T-helper 2 cell treated with Interferon-gamma antibody and Interleukin-4, amounts not matched to agents 100 ng/mL and 5 ng/mL, for 36 hours (primary cell): Measurements from ENCODE around the gene PTPRCAP. TPM values are rescaled to one million over a fixed set of nuclear protein-coding genes. Genes with fewer than 3 reads are reported as not detected.

ENCODE experiments used
- intact Hi-C: fragments of 100-400 bp; cut with micrococcal nuclease; formaldehyde crosslinking; loops from one replicate; pipeline ENCODE4 v1.15.1; 2023
- total RNA-seq: library from RNA; stranded (reverse); gene quantifications from 2 replicates; pipeline ENCODE4 v1.2.3, GENCODE V29; 2022

Gene PTPRCAP
- total RNA-seq, 1 donor from 2014 or later = 324 TPM

DNA sequence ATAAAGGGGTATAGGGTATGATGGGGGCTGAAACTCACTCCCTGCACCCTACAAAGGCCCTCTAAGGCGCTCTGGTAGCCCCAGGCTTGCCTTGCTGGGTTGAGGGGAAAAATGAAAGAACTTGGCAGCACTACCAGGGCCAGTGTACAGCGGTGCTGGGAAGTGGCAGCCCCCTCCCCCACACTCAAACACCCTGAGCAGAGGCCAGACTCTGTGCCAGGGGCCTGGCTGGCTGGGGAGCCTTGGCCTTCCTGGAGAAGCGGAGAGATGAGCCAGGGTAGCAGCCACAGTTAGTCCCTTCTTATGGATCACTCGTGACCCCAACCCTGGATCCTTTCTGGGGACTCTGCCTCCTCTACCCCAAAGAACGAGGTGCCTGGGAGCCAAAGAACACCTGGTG lies 28.9 kb upstream of the PTPRCAP start:
- intact Hi-C loops = loop anchor here (5.0 kb wide), 1 partner anchor 39 kb away; the partner anchor contains the start of gene RPS6KB2

DNA sequence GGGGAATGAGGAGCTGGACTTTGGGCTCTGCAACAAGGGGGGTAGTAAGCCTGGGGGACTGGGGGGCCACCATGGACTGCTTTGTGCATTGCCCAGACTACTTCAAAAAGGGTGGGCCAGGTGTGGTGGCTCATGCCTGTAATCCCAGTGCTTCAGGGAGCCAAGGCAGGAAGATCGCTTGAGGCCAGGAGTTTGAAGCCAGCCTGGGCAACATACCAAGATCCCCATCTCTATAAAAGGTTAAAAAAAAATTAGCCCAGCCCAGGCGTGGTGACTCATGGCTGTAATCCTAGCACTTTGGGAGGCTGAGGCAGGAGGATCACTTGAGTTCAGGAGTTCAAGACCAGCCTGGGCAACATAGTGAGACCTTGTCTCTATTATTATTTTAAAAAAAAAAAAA lies 28.0 kb upstream of the PTPRCAP start:
- intact Hi-C loops = loop anchor here (5.0 kb wide), 1 partner anchor 38 kb away; the partner anchor contains the start of gene RPS6KB2

GRCh38 chr11:67465189-67465510 lies 27.7 kb upstream of the PTPRCAP start:
- intact Hi-C loops = loop anchor here (5.0 kb wide), 1 partner anchor 38 kb away; the partner anchor contains the start of gene RPS6KB2

- intact Hi-C loops = loop anchor here (1.0 to 5.0 kb wide), 4 partner anchors 21 to 61 kb away; partner anchors contain the start of genes CDK2AP2 and RPS6KB2
Observed at GRCh38 chr11:67464411-67465188, 27.1 kb upstream of the PTPRCAP start.

- intact Hi-C loops = loop anchor here (1.0 kb wide), 3 partner anchors 21 to 61 kb away; partner anchors contain the start of gene CDK2AP2
Observed at GRCh38 chr11:67463680-67464410, 26.4 kb upstream of the PTPRCAP start.

GRCh38 chr11:67463186-67463585 lies 25.7 kb upstream of the PTPRCAP start:
- intact Hi-C loops = no loop called here

DNA sequence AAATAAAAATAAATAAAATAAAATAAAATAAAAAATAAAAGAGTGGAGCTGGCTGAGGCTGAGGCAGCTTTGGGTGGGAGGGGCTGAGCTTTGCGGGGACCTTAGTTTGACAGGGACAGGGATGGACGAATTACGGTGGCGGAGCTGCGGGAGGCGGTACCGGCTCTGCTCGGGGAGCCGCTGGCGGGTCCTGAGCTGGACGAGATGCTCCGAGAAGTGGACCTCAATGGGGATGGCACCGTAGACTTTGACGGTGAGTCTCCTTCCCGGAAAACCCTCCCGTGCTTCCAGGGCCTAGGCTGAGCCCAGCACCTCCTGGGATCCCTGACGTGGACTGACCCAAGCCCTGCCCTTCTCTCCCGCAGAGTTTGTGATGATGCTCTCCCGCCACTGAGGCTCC lies 20.8 kb upstream of the PTPRCAP start:
- intact Hi-C loops = no loop called here

GRCh38 chr11:67457453-67457852 lies 20.0 kb upstream of the PTPRCAP start:
- intact Hi-C loops = no loop called here

DNA sequence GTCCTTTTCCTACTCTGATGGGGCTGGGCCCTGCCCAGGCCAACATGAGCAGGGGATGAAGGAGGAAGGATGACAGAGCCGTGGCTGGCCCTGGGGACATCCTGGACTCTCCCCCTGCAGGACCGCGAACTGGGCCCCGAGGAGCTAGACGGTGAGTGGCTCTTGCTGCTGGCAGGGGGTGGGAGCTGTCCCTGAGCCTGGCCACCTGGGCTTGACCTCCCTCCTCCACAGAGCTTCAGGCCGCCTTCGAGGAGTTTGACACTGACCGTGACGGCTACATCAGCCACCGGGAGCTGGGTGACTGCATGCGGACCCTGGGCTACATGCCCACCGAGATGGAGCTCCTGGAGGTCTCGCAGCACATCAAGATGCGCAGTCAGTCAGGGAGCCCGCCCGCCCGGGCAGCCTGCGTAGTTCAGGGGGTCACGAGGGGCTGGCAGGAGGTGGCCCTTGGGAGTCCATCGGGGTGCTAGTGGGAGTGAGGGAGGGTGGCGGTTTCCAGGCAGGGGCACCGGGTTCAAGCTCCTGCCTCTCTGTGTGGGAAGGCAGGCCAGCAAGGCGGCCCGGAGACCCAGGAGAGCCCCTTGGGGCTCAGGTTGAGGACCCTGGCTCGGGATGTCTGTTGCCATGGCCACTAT lies 18.7 kb upstream of the PTPRCAP start:
- intact Hi-C loops = no loop called here

- intact Hi-C loops = no loop called here
Observed at GRCh38 chr11:67455054-67455453, 17.6 kb upstream of the PTPRCAP start, which contains the start of gene CABP4. Gene CABP4, plus strand, starts transcription at chr11:67455354. Its CDS starts 70 bp downstream, at chr11:67455424.

- intact Hi-C loops = no loop called here
Observed at GRCh38 chr11:67453816-67454732, 16.6 kb upstream of the PTPRCAP start.

DNA sequence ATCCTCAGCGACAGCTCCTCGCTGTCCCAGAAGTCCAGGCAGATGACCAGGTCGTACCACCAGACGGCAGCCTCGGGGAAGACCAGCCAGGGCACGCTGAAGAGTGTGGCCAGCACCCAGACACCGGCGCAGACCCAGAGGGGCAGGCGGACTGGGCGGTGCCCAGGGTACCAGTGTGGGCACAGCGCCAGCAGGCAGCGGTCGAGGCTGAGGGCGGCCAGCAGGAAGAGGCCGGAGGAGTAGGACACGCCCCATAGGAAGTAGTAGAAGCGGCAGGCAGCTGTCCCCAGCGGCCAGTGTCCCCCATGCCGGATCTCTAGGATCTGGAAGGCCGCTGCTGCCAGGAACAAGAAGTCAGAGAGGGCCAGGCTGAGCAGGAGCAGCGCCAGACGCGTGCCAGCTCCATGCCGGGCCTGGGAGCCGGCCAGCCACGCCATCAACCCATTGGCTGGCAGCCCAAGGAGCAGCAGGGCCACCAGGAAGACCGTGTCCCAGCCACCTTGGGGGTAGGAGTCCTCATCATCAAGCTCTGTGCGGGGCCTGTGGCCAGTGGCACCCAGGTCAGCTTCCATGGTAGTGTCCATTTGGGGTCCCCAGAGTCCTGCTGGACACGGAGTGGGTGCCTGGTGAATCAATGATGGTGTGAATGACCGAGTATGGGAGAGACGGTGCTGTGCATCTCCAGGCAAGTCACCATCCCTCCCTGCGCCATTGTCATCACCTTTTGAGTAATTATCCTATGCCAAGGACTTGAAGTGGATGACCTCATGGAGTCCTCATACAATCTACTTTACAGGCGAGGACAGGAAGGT lies 14.9 kb upstream of the PTPRCAP start, which contains the start of gene GPR152:
GPR152 (minus strand) TSS at position 589 of the 812 bp plus-strand sequence; CDS start at position 584, 5 bp downstream.
- intact Hi-C loops = no loop called here

- intact Hi-C loops = no loop called here
Observed at GRCh38 chr11:67451658-67451976, 14.1 kb upstream of the PTPRCAP start.

DNA sequence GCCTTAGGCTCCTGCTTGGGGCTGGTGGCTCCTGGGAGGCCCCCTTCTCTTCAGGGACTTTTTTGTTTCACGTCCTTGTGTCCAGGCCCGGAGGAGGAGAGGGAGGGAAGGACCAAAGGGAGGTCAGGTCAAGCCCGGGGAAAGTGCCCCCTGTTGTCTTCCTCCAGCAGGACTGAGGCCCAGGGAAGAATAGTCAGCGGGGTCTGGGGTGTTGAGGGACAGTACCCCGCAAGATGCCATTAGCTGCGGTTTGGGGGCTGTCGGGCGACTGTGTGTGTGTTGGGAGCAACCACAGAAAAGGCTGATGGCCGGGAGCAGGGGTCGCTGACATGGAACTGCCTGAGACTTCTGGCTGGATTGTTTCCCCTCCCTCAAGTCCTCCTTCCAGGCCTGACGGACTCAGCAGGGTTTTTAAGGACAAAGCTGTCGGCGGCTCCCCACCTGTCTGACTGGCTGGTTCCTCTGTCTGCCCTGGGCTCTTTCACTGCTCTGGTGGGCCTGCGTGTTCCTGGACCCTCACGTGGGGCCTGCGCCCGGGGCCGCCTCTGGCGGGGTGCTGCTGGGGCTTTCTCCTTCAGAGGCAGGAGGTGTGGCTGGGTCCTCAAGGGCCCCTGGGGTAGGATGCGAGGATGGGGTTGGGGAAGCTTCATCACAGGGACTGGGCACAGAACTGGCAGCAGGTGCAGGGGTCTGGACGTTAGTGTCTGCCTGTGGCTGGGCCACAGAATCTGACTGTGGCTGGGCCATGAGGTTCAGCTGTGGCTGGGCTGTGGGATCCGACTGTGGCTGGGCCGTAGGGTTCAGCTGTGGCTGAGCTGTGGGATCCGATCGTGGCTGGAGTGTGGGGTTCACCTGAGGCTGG lies 13.5 kb upstream of the PTPRCAP start:
- intact Hi-C loops = no loop called here

- intact Hi-C loops = no loop called here
Observed at GRCh38 chr11:67449116-67449844, 11.8 kb upstream of the PTPRCAP start.

GRCh38 chr11:67448220-67448609 lies 10.7 kb upstream of the PTPRCAP start:
- intact Hi-C loops = no loop called here

DNA sequence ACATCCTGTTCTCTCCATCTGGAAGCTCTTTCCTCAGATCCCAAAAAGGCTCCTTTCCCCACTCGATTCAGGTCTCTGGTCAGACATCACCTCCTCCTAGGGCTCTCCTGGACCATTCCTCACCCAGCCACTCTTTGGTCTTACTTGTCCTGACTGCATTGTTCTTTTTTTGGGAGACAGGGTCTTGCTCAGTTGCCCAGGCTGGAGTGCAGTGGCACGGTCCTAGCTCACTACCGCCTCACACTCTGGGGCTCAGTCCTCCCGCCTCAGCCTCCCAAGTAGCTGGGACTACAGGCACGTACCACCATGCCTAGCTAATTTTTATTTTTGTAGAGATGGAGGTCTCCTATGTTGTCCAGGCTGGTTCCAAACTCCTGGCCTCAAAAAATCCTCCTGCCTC lies 8.0 kb upstream of the PTPRCAP start:
- intact Hi-C loops = no loop called here
